Eye (tissue), 1 donor: Measurements from ENCODE around the gene ARHGAP10.
"Not testable (repeated sequence)": the region's sequence is repeated elsewhere in the genome, so short reads cannot be mapped to it uniquely, and the experiment has no call there.

Source experiments
- DNase-seq: peaks from one replicate; pipeline ENCODE4 v3.0.0-alpha.2; 2015

The ARHGAP10 gene

GRCh38 chr4:147853706-147854105 is 121.8 kb downstream of the ARHGAP10 start:
- DNase-seq = no peak

GRCh38 chr4:147854154-147854553 is 122.3 kb downstream of the ARHGAP10 start:
- no peak for DNase-seq

- DNase-seq = no peak
These were observed 123.7 kb downstream of the ARHGAP10 start for GRCh38 chr4:147855571-147856009.

- no peak for DNase-seq
These were observed 129.1 kb downstream of the ARHGAP10 start for GRCh38 chr4:147860960-147861359.

- DNase-seq = no peak
These were observed 130.3 kb downstream of the ARHGAP10 start for GRCh38 chr4:147862043-147862692.

GRCh38 chr4:147863111-147863747 is 131.3 kb downstream of the ARHGAP10 start:
- DNase-seq = no peak

- no peak for DNase-seq
These were observed 132.1 kb downstream of the ARHGAP10 start for GRCh38 chr4:147863808-147864472.

GRCh38 chr4:147864607-147865006 is 132.7 kb downstream of the ARHGAP10 start:
- no peak for DNase-seq

GRCh38 chr4:147865926-147866325 is 134.0 kb downstream of the ARHGAP10 start:
- DNase-seq = no peak

- DNase-seq = peak; percentile 98
These were observed 134.8 kb downstream of the ARHGAP10 start for GRCh38 chr4:147866532-147867271.

GRCh38 chr4:147874109-147874508 is 142.2 kb downstream of the ARHGAP10 start:
- DNase-seq = no peak

- DNase-seq = no peak
These were observed 145.5 kb downstream of the ARHGAP10 start for GRCh38 chr4:147877308-147877771.

GRCh38 chr4:147879676-147880075 is 147.8 kb downstream of the ARHGAP10 start:
- no peak for DNase-seq

GRCh38 chr4:147880511-147880910 is 148.6 kb downstream of the ARHGAP10 start:
- no peak for DNase-seq

- no peak for DNase-seq
These were observed 152.6 kb downstream of the ARHGAP10 start for GRCh38 chr4:147884536-147884935.

GRCh38 chr4:147885216-147885615 is 153.3 kb downstream of the ARHGAP10 start:
- DNase-seq = not testable (repeated sequence)

- no peak for DNase-seq
These were observed 159.7 kb downstream of the ARHGAP10 start for GRCh38 chr4:147891476-147892115.

GRCh38 chr4:147899512-147899911 is 167.6 kb downstream of the ARHGAP10 start:
- no peak for DNase-seq

- DNase-seq = peak; percentile 26
These were observed 169.5 kb downstream of the ARHGAP10 start for GRCh38 chr4:147901388-147901787.

- no peak for DNase-seq
These were observed 170.0 kb downstream of the ARHGAP10 start for GRCh38 chr4:147901916-147902315.

GRCh38 chr4:147909225-147909624 is 177.3 kb downstream of the ARHGAP10 start:
- DNase-seq = no peak

- no peak for DNase-seq
These were observed 178.4 kb downstream of the ARHGAP10 start for GRCh38 chr4:147910315-147910714.

- not testable (repeated sequence) for DNase-seq
These were observed 180.2 kb downstream of the ARHGAP10 start for GRCh38 chr4:147912106-147912505.
